H1 (cell line): ENCODE measurements around the gene ZBTB8B. TPM values are rescaled to one million over a fixed set of nuclear protein-coding genes. Genes with fewer than 3 reads are reported as not detected.

Experiments
- CTCF ChIA-PET: fragments of 300-600 bp; sonication (Branson Sonifier 250); formaldehyde crosslinking; loops from one replicate; lab custom pipeline; 2021; ENCODE audit not compliant: partially characterized antibody; lab: Charles Lee
- POLR2A ChIA-PET: fragments of 300-600 bp; sonication (Branson Sonifier 250); formaldehyde crosslinking; loops from one replicate; lab custom pipeline; 2021; ENCODE audit warnings: inconsistent platforms; ENCODE audit not compliant: partially characterized antibody; lab: Charles Lee
- DNase-seq, 2 experiments: peaks; one replicate each; pipeline versions ENCODE4 v3.0.0 to v3.0.0-alpha.2; 2010 to 2022; ENCODE audit warnings: low spot score in 2 of 2, low read depth in 1 of 2, mixed read lengths in 1 of 2
- FAIRE-seq: peaks from 2 replicates; lab custom pipeline; 2011; peaks lifted over from hg19 to GRCh38; lab: Jason Lieb, UNC
- H2AFZ ChIP-seq: 2 replicates; pipeline ENCODE4 v1.8.1; 2012; ENCODE audit warnings: low read length, inconsistent platforms
- H2AK5ac ChIP-seq: 2 replicates; pipeline ENCODE4 v1.6.1; 2013; ENCODE audit warnings: low read depth, low read length
- H2BK120ac ChIP-seq: replicated peaks from 2 replicates; pipeline ENCODE3; 2013; ENCODE audit warnings: low read depth, low read length, inconsistent platforms
- H2BK12ac ChIP-seq: 2 replicates; pipeline ENCODE4 v1.6.1; 2013; ENCODE audit warnings: low read depth, low read length
- H2BK15ac ChIP-seq: 2 replicates; pipeline ENCODE4 v1.6.1; 2013; ENCODE audit warnings: low read length
- H2BK20ac ChIP-seq: 2 replicates; pipeline ENCODE4 v1.6.1; 2013; ENCODE audit warnings: low read length
- H2BK5ac ChIP-seq: 2 replicates; pipeline ENCODE4 v1.6.1; 2013; ENCODE audit warnings: low read depth, low read length
- H3K14ac ChIP-seq: 2 replicates; pipeline ENCODE4 v1.6.1; 2013; ENCODE audit warnings: inconsistent platforms; ENCODE audit not compliant: insufficient read length
- H3K18ac ChIP-seq: 2 replicates; pipeline ENCODE4 v1.6.1; 2013; ENCODE audit warnings: low read length; ENCODE audit errors: extremely low read depth
- H3K23ac ChIP-seq: 2 replicates; pipeline ENCODE4 v1.6.1; 2013; ENCODE audit warnings: inconsistent platforms; ENCODE audit not compliant: insufficient read length
- H3K23me2 ChIP-seq: 2 replicates; pipeline ENCODE4 v1.6.1; 2013; ENCODE audit warnings: low read depth, low read length
- H3K27ac ChIP-seq: 2 replicates; pipeline ENCODE4 v1.6.1; 2011; ENCODE audit warnings: low read depth, low read length, inconsistent platforms
- H3K27me3 ChIP-seq, 4 experiments: replicated peaks in 1 of 4; 1 replicate in 1 of 4; 2 replicates in 3 of 4; pipeline versions ENCODE4 v1.6.1 to v1.8.1; 2011 to 2013; ENCODE audit warnings: low read length in 3 of 4, mild to moderate bottlenecking in 3 of 4, inconsistent platforms in 2 of 4, mixed read lengths in 2 of 4, moderate library complexity in 1 of 4; ENCODE audit not compliant: control insufficient read depth in 3 of 4, insufficient read depth in 3 of 4; ENCODE audit errors: extremely low read depth in 1 of 4
- H3K36me3 ChIP-seq, 4 experiments: 2 replicates each; pipeline versions ENCODE4 v1.6.1 to v1.8.1; 2011 to 2013; ENCODE audit warnings: mild to moderate bottlenecking in 4 of 4, low read length in 3 of 4, moderate library complexity in 2 of 4, control low read depth in 1 of 4, inconsistent platforms in 1 of 4; ENCODE audit not compliant: insufficient read depth in 4 of 4, control insufficient read depth in 2 of 4
- H3K4ac ChIP-seq: replicated peaks from 2 replicates; pipeline ENCODE3; 2013; ENCODE audit warnings: low read length, low read depth, mixed read lengths, inconsistent platforms; ENCODE audit not compliant: insufficient read length
- H3K4me1 ChIP-seq, 4 experiments: replicated peaks in 1 of 4; 1 replicate in 1 of 4; 2 replicates in 3 of 4; pipeline versions ENCODE4 v1.6.1 to v1.8.1; 2011 to 2013; ENCODE audit warnings: low read length in 3 of 4, inconsistent platforms in 2 of 4, mixed read lengths in 1 of 4; ENCODE audit not compliant: insufficient read depth in 4 of 4, control insufficient read depth in 3 of 4
- H3K4me2 ChIP-seq, 2 experiments: 2 replicates each; pipeline versions ENCODE4 v1.6.1 to v1.8.1; 2011 to 2013; ENCODE audit warnings: low read depth in 2 of 2, low read length in 2 of 2, control low read depth in 1 of 2, inconsistent platforms in 1 of 2, mild to moderate bottlenecking in 1 of 2; ENCODE audit not compliant: insufficient read depth in 1 of 2
- H3K4me3 ChIP-seq, 4 experiments: fragments of 200-600, 300-600 bp in 1 of 4; sonication (generic), shearing (Covaris generic), sonication (Bioruptor Twin) in 1 of 4; 2 replicates each; pipeline versions ENCODE4 v1.5.1 to v1.8.1; 2011 to 2016; ENCODE audit warnings: low read length in 4 of 4, low read depth in 3 of 4, control low read depth in 2 of 4, inconsistent platforms in 2 of 4, mild to moderate bottlenecking in 2 of 4, mixed read lengths in 1 of 4, moderate library complexity in 1 of 4; ENCODE audit not compliant: insufficient read depth in 2 of 4; ENCODE audit errors: extremely low read depth in 1 of 4
- H3K56ac ChIP-seq: replicated peaks from 2 replicates; pipeline ENCODE3; 2013; ENCODE audit warnings: low read depth, mild to moderate bottlenecking, mixed read lengths, low read length, inconsistent platforms; ENCODE audit not compliant: insufficient read length
- H3K79me1 ChIP-seq: 2 replicates; pipeline ENCODE4 v1.6.1; 2013; ENCODE audit warnings: low read depth, low read length, control low read depth
- H3K79me2 ChIP-seq, 2 experiments: 2 replicates each; pipeline versions ENCODE4 v1.6.1 to v1.8.1; 2012 to 2013; ENCODE audit warnings: low read length in 2 of 2, mild to moderate bottlenecking in 2 of 2, inconsistent platforms in 1 of 2; ENCODE audit not compliant: insufficient read depth in 2 of 2, control insufficient read depth in 1 of 2
- H3K9ac ChIP-seq, 4 experiments: replicated peaks in 1 of 4; 1 replicate in 1 of 4; 2 replicates in 3 of 4; pipeline versions ENCODE4 v1.6.1 to v1.8.1; 2011 to 2013; ENCODE audit warnings: low read depth in 3 of 4, low read length in 3 of 4, control low read depth in 2 of 4, mild to moderate bottlenecking in 2 of 4, moderate library complexity in 2 of 4, inconsistent platforms in 1 of 4; ENCODE audit errors: extremely low read depth in 1 of 4
- H3K9me3 ChIP-seq, 2 experiments: 2 replicates each; pipeline versions ENCODE4 v1.6.1 to v1.8.1; 2012 to 2013; ENCODE audit warnings: mild to moderate bottlenecking in 2 of 2, moderate library complexity in 2 of 2, control low read depth in 1 of 2, inconsistent platforms in 1 of 2, low read depth in 1 of 2, low read length in 1 of 2, mixed read lengths in 1 of 2; ENCODE audit not compliant: insufficient read depth in 2 of 2
- H4K20me1 ChIP-seq, 2 experiments: replicated peaks in 1 of 2; 2 replicates each; pipeline versions ENCODE3 to v1.8.1; 2011 to 2013; ENCODE audit warnings: inconsistent platforms in 2 of 2, low read length in 2 of 2, mild to moderate bottlenecking in 1 of 2; ENCODE audit not compliant: insufficient read depth in 2 of 2, control insufficient read depth in 1 of 2
- H4K5ac ChIP-seq: 2 replicates; pipeline ENCODE4 v1.6.1; 2013; ENCODE audit warnings: low read length, low read depth, mixed read lengths, inconsistent platforms; ENCODE audit not compliant: insufficient read length
- H4K8ac ChIP-seq: 2 replicates; pipeline ENCODE4 v1.8.0; 2013; ENCODE audit warnings: mild to moderate bottlenecking, moderate library complexity, low read length, inconsistent platforms; ENCODE audit not compliant: insufficient read depth; ENCODE audit errors: extremely low read depth
- H4K91ac ChIP-seq: replicated peaks from 2 replicates; pipeline ENCODE3; 2013; ENCODE audit warnings: low read length, mixed read lengths, inconsistent platforms; ENCODE audit not compliant: insufficient read length
- GTF2F1 ChIP-seq: IDR thresholded peaks from 2 replicates; pipeline ENCODE4 v1.6.1; 2012; ENCODE audit warnings: low read depth, low read length, improper control_type of control experiment, borderline replicate concordance
- NANOG ChIP-seq: IDR thresholded peaks from 2 replicates; pipeline ENCODE4 v1.6.1; 2011; ENCODE audit warnings: low read length, low read depth, mild to moderate bottlenecking, inconsistent platforms; ENCODE audit not compliant: insufficient read depth, poor library complexity, severe bottlenecking
- SRF ChIP-seq: IDR thresholded peaks from 2 replicates; pipeline ENCODE4 v1.6.1; 2011; ENCODE audit warnings: mild to moderate bottlenecking, low read depth, low read length, moderate library complexity
- WGBS, 2 experiments: shearing (Covaris generic) in 1 of 2; methylation state at CpG; one replicate each; pipeline versions ENCODE4 v1.1.6 to v1.1.7; 2013 to 2015; ENCODE audit warnings: low lambda C conversion rate in 2 of 2, mixed read lengths in 2 of 2, inconsistent platforms in 1 of 2, low coverage in 1 of 2, missing lambda C conversion rate in 1 of 2; ENCODE audit not compliant: insufficient replicate concordance in 2 of 2, insufficient coverage in 1 of 2, insufficient read length in 1 of 2; ENCODE audit errors: extremely low coverage in 1 of 2, missing lambda C conversion rate in 1 of 2; 5-methylcytosine and 5-hydroxymethylcytosine counted together
- polyA plus RNA-seq, 7 experiments: library from polyadenylated mRNA; depleted of rRNA in 3 of 7; stranded (reverse) in 5 of 7; unstranded in 2 of 7; fragments of >200 nt in 5 of 7; fragments of 200-250 nt in 2 of 7; gene quantifications; 1 replicate in 5 of 7; 2 replicates in 1 of 7; 4 replicates in 1 of 7; pipeline versions ENCODE4 v1.2.1 to v1.2.3, GENCODE V29; 2011 to 2013; ENCODE audit warnings: missing spikeins in 2 of 7, mixed read lengths in 2 of 7
- total RNA-seq: library from RNA; stranded (reverse); fragmentation: NEBNext Ultra II Directional; extraction: Animal tissue kit (Norgen Biotek cat#: 25700); gene quantifications from 2 replicates; pipeline ENCODE4 v1.2.1, GENCODE V29; 2021

ZBTB8B gene
- total and polyA plus RNA-seq, 2 of the 8 experiments (the other 6 are each of a cell fraction or from before 2014, with no cell fraction given) = 1.3 to 3.7 TPM

GRCh38 chr1:32427264-32427963 is 37.5 kb upstream of the ZBTB8B start:
- H3K4me1 ChIP-seq = peaks cover 0 to 12% (median 8%) of the 10 kb centered on the region in 4 experiments; a peak in 5 of 7 replicates
- no peaks in the 10 kb centered on the region for H3K36me3 ChIP-seq
- H2BK15ac ChIP-seq = 0 out of 2 replicates have a peak overlapping the region, but pooled peaks have one; percentile 20
- no peak overlapping the region for H3K4me3 ChIP-seq
- H3K4ac ChIP-seq = no peak overlapping the region
- no peaks in the 10 kb centered on the region for H3K9me3 ChIP-seq
- no peak overlapping the region; the same call in 1 of the 2 replicates for H2BK12ac ChIP-seq
- H3K56ac ChIP-seq = no peak overlapping the region
- H3K79me1 ChIP-seq = no peaks in the 10 kb centered on the region
- no peak overlapping the region for H3K18ac ChIP-seq
- no peak overlapping the region for H2AK5ac ChIP-seq
- no peak overlapping the region for H2BK20ac ChIP-seq
- H3K9ac ChIP-seq = no peak overlapping the region
- H2AFZ ChIP-seq = no peak overlapping the region
- no peak for DNase-seq
- H3K14ac ChIP-seq = no peak overlapping the region
- 92% methylated on average over 13 of the region's 17 CpGs; no CpG with 5 or more reads in 1 of the 2 experiments for WGBS, 2 experiments
- no peaks in the 10 kb centered on the region for H3K79me2 ChIP-seq
- H2BK120ac ChIP-seq = no peak overlapping the region
- no peak overlapping the region for H2BK5ac ChIP-seq
- H3K23me2 ChIP-seq = no peaks in the 10 kb centered on the region
- H3K4me2 ChIP-seq = no peak overlapping the region
- CTCF ChIA-PET = interaction anchor here (1.1 to 3.2 kb wide), 2 partner anchors 9 to 26 kb away, joined by 3 to 15 read pairs; no protein-coding TSS in a partner anchor
- no peaks in the 10 kb centered on the region for H3K27me3 ChIP-seq
- no peak overlapping the region for H3K27ac ChIP-seq
- no peaks in the 10 kb centered on the region for H4K20me1 ChIP-seq
- TF ChIP-seq SRF = no peak
- no peak for TF ChIP-seq GTF2F1
- TF ChIP-seq NANOG = no peak
- TF ChIP-seq, all 59 proteins: peak for 0
- Histone ChIP-seq H4K8ac (no peak overlapping the region), H4K91ac (no peak overlapping the region), H3K23ac (no peak overlapping the region), H4K5ac (no peak overlapping the region)
- POLR2A ChIA-PET = interaction anchor here (1.5 to 4.8 kb wide), 2 partner anchors 10 to 20 kb away, joined by 5 to 17 read pairs; no protein-coding TSS in a partner anchor
- no peak for FAIRE-seq
